Medulla oblongata (tissue), 1 donor: ENCODE results near the gene SMYD3.
"Not testable (repeated sequence)": the region's sequence is repeated elsewhere in the genome, so short reads cannot be mapped to it uniquely, and the experiment has no call there.

ENCODE experiments used
- DNase-seq: peaks from one replicate; pipeline ENCODE4 v3.0.0-alpha.2; 2015; ENCODE audit errors: extremely low spot score

Gene SMYD3

DNA sequence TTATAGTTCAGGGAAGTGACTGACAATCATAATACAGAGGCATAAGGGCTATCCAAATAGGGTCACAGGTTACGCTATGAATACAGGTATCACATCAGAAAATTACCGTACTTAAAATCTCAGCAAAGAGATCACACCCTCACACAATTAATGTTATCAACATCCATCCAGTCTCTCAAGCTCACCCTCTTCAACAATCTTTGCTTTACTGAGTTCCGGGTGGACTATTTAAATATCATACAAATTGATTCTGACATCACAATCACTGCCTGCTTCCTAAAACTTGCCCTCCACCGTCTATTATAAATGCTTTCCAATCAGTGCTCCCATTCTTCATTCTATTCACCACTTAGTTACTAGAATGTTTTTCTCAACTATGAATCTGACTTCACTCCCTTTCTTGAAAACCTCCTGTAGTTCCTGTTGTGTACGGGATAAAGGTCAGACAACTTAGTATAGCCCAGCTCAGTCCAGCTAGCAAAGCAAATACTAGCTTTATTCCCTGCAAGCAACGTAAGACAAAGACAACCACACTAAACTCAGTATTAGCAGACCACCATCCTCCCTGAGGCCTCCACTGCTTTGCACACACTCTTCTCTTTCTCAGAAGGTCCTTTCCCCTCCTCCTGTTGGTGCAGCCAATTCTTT lies 398.7 kb downstream of the SMYD3 start:
- DNase-seq: no peak

DNA sequence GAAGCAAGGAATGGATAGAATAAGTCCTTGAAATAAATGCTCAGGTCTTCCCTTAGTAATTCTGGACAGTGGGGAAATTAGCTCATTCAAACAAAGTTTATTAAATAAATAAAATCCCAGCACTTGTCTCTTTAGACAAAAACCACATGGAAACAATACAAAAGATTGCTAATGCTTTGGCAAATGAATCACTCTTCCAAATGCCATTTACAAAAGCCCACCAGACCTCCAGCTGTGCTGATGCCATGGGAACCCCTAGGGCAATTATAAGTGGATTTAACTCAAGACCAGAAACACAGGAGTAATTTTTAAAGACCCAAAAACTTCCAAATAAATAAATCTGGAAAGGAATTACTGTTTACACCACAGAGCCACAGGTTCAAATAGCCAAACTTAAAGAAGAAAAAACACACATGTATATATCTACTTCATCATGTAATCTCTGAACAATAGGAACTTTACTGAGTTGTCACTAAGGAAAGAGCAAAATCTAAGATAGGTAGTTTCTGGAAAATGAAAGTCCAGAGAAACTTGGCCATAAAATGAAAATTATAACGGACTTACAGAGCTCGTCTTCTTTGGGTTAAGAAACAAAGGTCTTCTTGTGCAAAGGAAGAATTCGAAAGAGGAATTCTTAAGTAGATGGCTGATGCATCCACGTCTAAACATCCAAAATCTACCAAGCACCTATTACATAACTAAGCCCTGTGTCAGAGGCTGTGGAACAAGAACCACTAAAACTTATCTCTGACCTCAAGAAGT lies 399.4 kb downstream of the SMYD3 start:
- DNase-seq: no peak

- no peak for DNase-seq
Observed at GRCh38 chr1:246106342-246106763, 400.7 kb downstream of the SMYD3 start.

DNA sequence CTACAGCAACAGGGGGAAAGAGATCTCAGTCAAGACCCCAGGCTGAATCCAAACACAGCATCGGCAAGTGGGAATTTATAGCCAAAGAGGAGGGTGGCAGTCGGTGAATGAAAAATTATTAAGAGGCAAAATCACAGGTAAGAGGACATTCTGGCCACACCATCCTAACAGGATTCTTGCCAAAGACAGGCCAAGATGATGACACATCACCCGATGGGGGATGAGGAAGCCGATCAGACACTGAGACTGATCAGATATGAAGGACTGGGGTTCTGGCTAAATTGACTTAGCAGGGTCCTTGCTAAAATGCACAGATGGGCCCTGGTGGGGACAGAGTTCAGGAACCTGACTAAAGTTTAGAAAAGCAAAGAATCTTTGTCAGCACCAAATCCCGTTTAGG lies 402.2 kb downstream of the SMYD3 start:
- no peak for DNase-seq

DNA sequence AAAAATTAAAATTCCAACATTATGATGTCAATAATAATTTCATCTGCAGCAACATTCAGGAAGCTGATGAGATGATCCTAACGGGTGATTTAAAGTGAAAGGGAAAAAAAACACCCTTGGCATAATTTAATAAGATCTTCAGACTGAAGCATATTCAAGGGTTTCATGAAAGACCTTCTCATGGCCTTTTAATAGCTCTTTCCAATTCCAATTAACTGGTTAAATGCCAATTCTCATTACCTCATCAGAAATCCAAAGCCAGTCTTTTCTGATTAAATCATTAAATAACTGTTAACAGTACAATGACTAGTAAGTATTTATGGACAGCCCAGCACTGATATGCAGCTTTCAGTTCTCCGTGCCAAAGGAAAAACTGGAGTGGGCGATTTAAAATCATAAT lies 407.5 kb downstream of the SMYD3 start:
- no peak for DNase-seq

GRCh38 chr1:246096356-246096755 lies 410.7 kb downstream of the SMYD3 start:
- DNase-seq: no peak

DNA sequence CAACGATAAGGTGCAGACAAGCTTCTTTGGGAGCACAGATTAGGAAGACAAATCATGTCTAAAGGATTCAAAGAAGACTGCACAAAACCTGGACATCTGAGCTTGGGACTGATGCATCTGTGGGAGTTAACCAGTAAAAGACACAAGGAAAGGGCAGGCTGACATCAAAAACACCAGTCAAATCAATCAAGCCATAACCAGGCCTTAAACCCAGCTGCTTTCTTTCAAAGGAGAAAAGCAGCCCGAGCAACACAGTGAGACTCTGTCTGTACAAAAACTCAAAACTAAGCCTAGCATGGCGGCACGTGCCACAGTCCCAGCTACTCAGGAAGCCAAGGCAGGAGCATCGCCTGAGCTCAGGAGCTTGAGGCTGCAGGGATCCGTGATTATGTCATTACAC lies 411.6 kb downstream of the SMYD3 start:
- no peak for DNase-seq

DNA sequence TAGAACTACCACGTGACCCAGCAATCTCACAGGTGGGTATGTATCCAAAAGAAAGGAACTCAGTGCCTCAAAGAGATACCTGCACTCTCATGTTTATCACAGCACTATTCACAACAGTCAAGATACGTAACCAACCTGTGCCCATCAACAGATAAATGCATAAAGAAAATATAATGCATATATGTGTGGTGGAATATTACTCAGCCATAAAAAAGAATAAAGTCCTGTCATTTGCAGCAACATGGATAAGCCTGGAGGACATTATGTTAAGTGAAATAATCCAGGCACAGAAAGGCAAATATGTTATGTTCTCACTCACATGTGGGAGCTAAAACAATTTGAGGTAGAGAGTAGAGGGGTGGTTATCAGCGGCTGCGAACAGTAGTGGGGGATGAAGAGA lies 413.8 kb downstream of the SMYD3 start:
- no peak for DNase-seq

DNA sequence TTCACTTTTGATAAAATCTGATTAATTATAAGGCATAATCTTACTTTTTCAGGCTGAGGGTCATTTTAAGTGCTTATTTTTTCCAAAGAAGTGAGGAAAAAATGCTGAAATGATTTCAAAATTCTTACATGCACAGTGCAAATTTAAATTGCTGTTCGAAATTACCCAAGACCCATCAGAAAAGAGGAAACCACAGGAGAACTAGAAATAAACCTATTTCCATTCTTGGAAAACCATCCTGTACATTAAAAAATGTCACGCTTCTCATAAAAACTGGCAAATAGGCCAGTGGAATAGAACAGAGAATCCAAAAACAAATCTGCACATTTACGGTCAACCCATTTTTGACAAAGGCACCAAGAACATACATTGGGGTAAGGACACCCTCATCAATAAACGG lies 414.9 kb downstream of the SMYD3 start:
- DNase-seq: no peak

DNA sequence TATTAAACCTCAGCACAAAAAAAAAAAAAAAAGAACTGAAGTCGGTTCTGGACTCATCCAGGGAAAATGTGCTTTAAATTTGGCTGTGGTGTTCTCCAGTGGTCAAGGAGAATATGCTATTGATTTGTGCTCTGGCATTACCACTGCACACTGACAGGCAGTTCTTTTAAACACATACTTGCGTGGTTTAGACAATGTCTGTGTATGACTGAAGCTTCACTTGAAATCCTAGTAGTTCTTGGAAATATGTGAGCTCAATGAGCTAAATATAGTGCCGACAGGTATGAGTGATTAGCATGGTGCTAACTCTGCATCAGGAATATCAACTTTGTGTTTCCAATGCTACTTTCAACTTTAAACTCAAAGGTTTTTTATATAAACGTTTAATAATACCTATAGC lies 415.6 kb downstream of the SMYD3 start:
- DNase-seq: no peak

DNA sequence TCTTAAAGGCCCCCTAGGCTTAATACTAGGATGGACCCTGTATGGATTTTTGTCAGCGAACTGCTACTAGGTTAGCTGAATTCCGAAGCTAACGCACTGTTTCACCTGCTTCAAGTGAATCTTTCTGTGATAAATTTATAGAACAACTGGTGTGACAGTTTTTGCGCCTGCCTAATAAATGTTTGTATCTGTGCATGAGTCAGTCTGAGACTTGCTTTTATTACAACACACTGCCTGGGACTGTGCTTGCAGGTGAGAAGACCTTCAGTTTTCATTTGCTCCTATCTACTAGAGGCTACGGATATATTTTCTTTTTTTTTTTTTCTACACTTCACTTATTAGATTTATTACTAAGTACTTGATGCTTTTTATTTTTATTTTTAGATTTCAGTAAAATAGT lies 420.9 kb downstream of the SMYD3 start:
- no peak for DNase-seq

GRCh38 chr1:246083416-246083815 lies 423.7 kb downstream of the SMYD3 start:
- DNase-seq: no peak

DNA sequence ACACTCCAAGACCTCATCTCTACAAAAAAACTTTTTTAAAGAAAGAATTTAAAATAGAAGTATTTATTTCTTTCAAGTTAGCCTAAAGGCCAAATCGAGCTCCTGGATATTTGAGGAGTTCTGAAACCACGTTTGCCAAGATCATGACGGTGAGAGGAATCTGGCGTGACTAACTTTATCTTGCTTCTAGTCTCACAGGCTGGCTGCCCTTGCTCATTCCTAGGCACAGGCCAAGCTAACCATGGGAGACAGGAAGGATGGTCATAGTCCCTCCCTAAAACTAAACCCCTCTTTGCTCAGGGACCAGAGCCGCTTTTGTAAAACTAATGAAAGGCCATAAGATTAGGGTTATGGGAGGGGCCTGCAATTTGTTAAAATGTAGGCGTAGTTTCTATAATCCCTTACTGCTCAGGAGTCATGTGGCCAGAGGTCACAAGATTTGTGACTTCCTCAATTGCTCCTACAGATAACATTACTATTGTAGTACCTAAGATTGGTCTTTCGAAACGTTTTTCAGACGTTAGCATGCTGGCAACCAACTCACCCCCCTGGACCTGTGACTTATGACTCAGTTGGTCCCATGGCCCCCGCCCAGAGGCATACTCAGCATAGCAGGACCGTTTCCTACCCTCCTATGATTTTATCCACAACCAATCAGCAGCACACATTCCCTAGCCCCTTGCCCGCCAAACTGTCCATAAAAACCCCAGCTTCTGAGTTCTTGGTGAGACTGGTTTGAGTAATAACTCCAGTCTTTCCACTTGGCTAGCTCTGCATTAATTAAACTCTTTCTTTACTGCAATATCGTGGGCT lies 425.0 kb downstream of the SMYD3 start:
- no peak for DNase-seq

GRCh38 chr1:246081138-246081702 lies 425.9 kb downstream of the SMYD3 start:
- DNase-seq: no peak

DNA sequence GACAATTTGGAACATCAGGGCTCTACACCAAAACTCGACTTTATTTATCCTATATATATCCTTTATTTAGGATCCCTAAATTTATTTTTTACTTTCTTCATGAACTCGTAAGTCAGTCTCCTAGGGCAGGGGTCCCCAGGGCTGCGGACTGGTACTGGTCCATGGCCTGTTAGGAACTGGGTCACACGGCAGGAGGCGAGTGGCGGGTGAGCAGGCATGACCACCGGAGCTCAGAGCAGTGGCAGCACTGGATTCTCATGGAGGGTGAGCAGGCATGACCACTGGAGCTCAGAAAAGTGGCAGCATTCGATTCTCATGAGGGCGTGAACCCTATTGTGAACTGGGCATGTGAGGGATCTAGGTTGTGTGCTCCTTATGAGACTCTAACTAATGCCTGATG lies 427.0 kb downstream of the SMYD3 start:
- DNase-seq: no peak

DNA sequence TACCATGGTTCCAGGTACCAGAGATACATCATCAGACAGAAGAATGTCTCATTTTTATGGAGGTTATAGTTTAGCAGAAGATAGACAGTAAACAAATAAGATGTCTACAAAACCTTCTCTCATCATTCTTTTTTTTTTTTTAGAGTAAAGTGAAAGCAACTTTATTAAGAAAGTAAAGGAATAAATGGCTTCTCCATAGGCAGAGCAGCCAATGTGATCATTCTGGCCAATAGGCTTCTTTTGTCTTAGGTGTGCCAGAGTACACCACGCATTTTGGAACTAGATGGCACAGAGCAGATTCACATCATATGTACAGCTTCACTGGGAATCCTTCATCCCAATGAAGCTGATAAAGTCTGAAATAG lies 428.2 kb downstream of the SMYD3 start:
- no peak for DNase-seq

DNA sequence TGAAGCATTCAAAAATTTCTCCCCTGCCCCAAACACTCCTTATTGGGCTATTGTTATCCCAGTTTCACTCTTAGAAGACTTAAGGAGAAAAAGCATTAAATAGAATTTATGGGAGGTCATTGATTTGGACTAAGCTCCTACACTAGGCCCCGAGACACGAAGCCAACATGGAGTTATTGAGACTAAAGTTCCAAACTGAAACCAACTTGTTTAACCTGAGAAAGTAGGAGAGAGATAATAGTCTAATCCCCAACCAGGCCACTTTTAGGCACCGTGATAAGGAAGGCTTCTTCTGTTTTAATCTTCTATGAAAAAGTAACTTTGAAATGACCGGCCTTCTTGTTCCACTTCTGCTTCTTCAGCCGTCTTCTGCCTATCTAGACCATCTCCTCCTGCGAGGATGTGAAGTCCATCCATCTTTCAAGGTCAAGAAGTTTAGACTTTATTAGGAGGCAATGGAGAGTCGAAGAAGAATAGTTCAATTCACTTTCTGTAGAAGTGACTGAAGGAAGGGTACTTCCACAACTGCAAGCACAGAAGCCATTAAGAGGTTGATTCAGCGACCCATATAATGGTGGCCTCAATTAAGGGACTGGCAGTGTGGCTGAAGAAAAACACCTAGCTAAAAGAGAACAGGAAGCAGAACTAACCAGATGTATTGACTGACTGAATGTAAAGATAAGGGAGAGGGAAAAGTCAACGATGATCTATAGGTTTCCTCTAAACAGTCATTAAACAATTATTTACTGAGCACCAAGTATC lies 428.8 kb downstream of the SMYD3 start:
- no peak for DNase-seq

- no peak for DNase-seq
Observed at GRCh38 chr1:246077476-246077875, 429.6 kb downstream of the SMYD3 start.

GRCh38 chr1:246074421-246074820 lies 432.7 kb downstream of the SMYD3 start:
- peak; percentile 21 for DNase-seq

- no peak for DNase-seq
Observed at GRCh38 chr1:246072456-246072955, 434.6 kb downstream of the SMYD3 start.

DNA sequence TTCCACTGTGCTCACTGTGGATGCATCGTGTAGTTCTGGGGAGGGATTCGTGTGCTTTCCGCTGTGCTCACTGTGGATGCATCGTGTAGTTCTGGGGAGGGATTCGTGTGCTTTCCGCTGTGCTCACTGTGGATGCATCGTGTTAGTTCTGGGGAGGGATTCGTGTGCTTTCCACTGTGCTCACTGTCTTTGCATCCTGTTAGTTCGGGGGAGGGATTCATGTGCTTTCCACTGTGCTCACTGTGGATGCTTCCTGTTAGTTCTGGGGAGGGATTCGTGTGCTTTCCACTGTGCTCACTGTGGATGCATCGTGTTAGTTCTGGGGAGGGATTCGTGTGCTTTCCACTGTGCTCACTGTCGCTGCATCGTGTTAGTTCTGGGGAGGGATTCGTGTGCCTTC lies 435.1 kb downstream of the SMYD3 start:
- not testable (repeated sequence) for DNase-seq
